Stimulated activated naive CD8-positive, alpha-beta T cell treated with anti-CD3 and anti-CD28 coated beads, Interleukin-15, amount 100 ng/mL, for 72 hours (primary cell): Measurements from ENCODE around the gene CERKL.

Experiments
- ATAC-seq: fragments of 150-1000 bp; cut with Tn5 transposase; 2 replicates; pipeline ENCODE4 v1.10.0; 2021; ENCODE audit warnings: mild to moderate bottlenecking, moderate library complexity
- DNase-seq, 2 donors: peaks; one replicate each; pipeline ENCODE4 v3.0.0; 2021 to 2022
- H3K27ac Mint-ChIP-seq, 2 donors: one replicate each; pipeline ENCODE4 v1.8.0; 2022; ENCODE audit warnings: mild to moderate bottlenecking in 2 of 2, mixed read lengths in 2 of 2, moderate library complexity in 2 of 2
- H3K27me3 Mint-ChIP-seq: one replicate; pipeline ENCODE4 v1.8.0; 2022; ENCODE audit warnings: mixed read lengths
- H3K4me1 Mint-ChIP-seq: one replicate; pipeline ENCODE4 v1.8.0; 2022; ENCODE audit warnings: mild to moderate bottlenecking, mixed read lengths
- H3K4me3 Mint-ChIP-seq, 2 donors: one replicate each; pipeline ENCODE4 v1.8.0; 2022; ENCODE audit warnings: mild to moderate bottlenecking in 2 of 2, mixed read lengths in 2 of 2, moderate library complexity in 1 of 2
- H3K9me3 Mint-ChIP-seq, 2 donors: one replicate each; pipeline ENCODE4 v1.8.0; 2022; ENCODE audit warnings: mixed read lengths in 2 of 2

CERKL gene

GRCh38 chr2:181536730-181537129, 120.2 kb downstream of the CERKL start:
- DNase-seq (no peak), ATAC-seq (no peak)
- no peaks in the 10 kb centered on the region for H3K27me3 Mint-ChIP-seq
- peaks cover 0 to 3% of the 10 kb centered on the region in 2 donors for H3K9me3 Mint-ChIP-seq
- H3K4me3 Mint-ChIP-seq, result no peak overlapping the region
- H3K27ac Mint-ChIP-seq, result no peak overlapping the region
- no peaks in the 10 kb centered on the region for H3K4me1 Mint-ChIP-seq

DNA sequence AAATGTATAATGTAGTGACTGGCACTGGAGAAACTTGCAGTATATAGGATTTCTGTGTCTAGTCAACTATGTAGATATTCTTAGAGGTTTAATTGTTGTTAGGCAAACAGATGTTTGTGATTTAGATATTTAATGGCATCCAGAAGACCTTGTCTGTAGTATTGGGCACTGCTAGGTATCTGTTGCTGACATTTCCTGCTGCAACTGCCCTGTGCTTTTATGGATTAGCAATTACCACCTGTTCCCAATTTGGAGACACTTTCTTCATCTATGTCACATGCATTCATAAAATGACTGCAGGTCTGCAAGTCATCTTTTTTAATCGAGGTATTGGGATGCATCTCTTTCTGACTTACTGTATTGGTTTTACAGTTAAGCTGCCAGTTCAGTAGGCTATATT, 128.5 kb downstream of the CERKL start:
- no peak for DNase-seq

DNA sequence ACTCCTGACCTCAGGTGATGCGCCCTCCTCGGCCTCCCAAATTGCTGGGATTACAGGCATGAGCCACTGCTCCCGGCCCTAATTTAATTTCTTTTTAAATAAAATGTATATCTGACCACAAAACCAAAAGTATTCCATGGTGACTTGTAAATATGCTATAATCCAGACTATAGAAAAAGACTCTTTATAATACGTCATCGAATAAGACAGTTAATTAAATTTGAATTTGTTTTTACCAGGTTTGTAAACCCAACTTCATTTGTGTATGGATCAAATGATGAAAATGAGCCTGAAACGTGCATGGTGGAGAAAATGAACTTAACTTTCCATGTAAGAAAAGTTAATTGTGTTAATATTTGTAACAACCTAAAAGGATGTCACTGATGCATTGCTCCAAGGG, 129.8 kb downstream of the CERKL start:
- no peak for ATAC-seq
- H3K4me3 Mint-ChIP-seq, result no peak overlapping the region
- H3K4me1 Mint-ChIP-seq, result no peaks in the 10 kb centered on the region
- no peak overlapping the region for H3K27ac Mint-ChIP-seq
- no peaks in the 10 kb centered on the region for H3K27me3 Mint-ChIP-seq
- H3K9me3 Mint-ChIP-seq, result no peaks in the 10 kb centered on the region
- DNase-seq, result no peak

More for the DNA sequence above, 128.5 kb downstream of the CERKL start:
- H3K27me3 Mint-ChIP-seq, result no peaks in the 10 kb centered on the region
- H3K27ac Mint-ChIP-seq, result no peak overlapping the region
- no peak overlapping the region for H3K4me3 Mint-ChIP-seq
- H3K4me1 Mint-ChIP-seq, result no peaks in the 10 kb centered on the region
- no peak for ATAC-seq
- no peaks in the 10 kb centered on the region for H3K9me3 Mint-ChIP-seq

DNA sequence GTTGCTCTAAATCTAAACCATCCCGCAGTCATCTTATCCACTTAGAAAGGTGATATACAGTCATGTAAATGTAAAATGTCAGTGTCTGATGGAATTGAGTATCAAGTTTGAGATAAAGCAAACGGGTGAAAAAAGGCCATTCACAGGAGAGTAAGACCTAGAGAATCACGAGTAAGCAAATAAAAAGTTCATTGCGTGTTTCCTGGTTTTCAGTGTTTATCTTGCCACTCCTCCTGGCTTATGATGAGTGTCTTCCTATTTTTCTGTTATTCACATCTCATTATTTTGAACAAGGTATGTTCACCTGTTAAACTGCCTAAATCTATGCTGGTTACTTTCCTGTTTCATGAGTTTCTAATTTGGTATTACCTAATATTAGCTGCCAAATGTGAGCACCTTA, 130.9 kb downstream of the CERKL start:
- no peaks in the 10 kb centered on the region for H3K4me1 Mint-ChIP-seq

GRCh38 chr2:181523756-181524155, 133.1 kb downstream of the CERKL start:
- no peaks in the 10 kb centered on the region for H3K9me3 Mint-ChIP-seq
- H3K27ac Mint-ChIP-seq, result peak overlapping the region in 1 of 2 donors; percentile 30
- no peak overlapping the region for H3K4me3 Mint-ChIP-seq
- no peaks in the 10 kb centered on the region for H3K4me1 Mint-ChIP-seq
- ATAC-seq (no peak), DNase-seq (no peak)
- H3K27me3 Mint-ChIP-seq, result no peaks in the 10 kb centered on the region

More for the DNA sequence above, 130.9 kb downstream of the CERKL start:
- H3K4me3 Mint-ChIP-seq, result no peak overlapping the region
- no peaks in the 10 kb centered on the region for H3K27me3 Mint-ChIP-seq
- H3K9me3 Mint-ChIP-seq, result no peaks in the 10 kb centered on the region
- H3K27ac Mint-ChIP-seq, result no peak overlapping the region
- no peak for ATAC-seq
- DNase-seq, result no peak

DNA sequence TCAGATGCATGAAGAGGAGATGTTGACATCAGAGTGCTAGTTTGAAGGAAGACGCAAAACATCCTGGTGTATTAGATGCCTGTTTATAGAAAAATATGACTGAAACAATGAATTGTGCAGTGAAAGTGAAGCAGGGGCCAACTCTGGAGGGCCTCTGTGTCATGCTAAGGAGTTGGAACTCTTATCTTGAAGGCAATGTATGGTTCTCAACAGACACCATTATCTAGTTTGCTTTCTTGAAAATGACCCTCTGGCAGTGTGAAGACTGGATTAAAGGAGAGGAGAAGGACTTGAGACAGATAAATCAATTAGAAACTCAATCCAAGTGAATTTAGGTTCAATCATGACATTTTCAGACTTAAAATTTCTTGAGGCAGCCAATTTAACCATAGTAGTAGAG, 136.7 kb downstream of the CERKL start:
- Mint-ChIP-seq H3K4me3 (no peak overlapping the region), H3K4me1 (peaks cover 26% of the 10 kb centered on the region), H3K9me3 (no peaks in the 10 kb centered on the region), H3K27ac (no peak overlapping the region), H3K27me3 (no peaks in the 10 kb centered on the region)
- no peak for ATAC-seq
- DNase-seq, result no peak

- H3K4me3 Mint-ChIP-seq, result no peak overlapping the region
- H3K9me3 Mint-ChIP-seq, result no peaks in the 10 kb centered on the region
- DNase-seq (no peak), ATAC-seq (no peak)
- no peaks in the 10 kb centered on the region for H3K27me3 Mint-ChIP-seq
- peaks cover 31% of the 10 kb centered on the region for H3K4me1 Mint-ChIP-seq
- peak overlapping the region in 1 of 2 donors; percentile 14 for H3K27ac Mint-ChIP-seq
These were observed 139.1 kb downstream of the CERKL start for GRCh38 chr2:181517685-181518301.

GRCh38 chr2:181516992-181517391, 139.9 kb downstream of the CERKL start:
- Mint-ChIP-seq H3K27me3 (no peaks in the 10 kb centered on the region), H3K4me1 (peaks cover 31% of the 10 kb centered on the region), H3K27ac (no peak overlapping the region), H3K9me3 (no peaks in the 10 kb centered on the region), H3K4me3 (no peak overlapping the region)
- DNase-seq (no peak), ATAC-seq (no peak)

DNA sequence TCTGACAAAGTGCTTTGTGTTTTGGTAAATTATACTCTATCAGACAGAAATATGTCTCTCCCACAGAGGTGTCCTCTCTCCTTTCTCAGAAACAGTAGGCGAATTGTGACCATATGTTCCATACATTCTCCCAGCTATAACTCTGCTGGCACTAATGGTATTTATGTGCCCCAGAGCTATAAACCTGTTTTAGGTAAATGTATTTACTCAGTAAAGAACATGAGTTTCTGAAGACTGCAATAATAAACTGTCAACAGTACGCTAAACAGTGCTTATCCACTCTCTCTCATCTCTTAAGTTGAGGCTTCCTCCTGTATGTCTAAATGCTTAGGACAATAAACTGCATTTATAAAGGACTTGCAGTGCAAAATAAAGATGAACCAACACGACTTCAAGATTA, 141.2 kb downstream of the CERKL start:
- Mint-ChIP-seq H3K4me1 (peaks cover 31% of the 10 kb centered on the region), H3K9me3 (no peaks in the 10 kb centered on the region), H3K27me3 (no peaks in the 10 kb centered on the region), H3K27ac (no peak overlapping the region), H3K4me3 (no peak overlapping the region)
- no peak for DNase-seq
- no peak for ATAC-seq

GRCh38 chr2:181500201-181500600, 156.7 kb downstream of the CERKL start:
- no peaks in the 10 kb centered on the region for H3K9me3 Mint-ChIP-seq
- H3K4me3 Mint-ChIP-seq, result no peak overlapping the region
- ATAC-seq, result no peak
- DNase-seq, result no peak
- no peaks in the 10 kb centered on the region for H3K4me1 Mint-ChIP-seq
- H3K27ac Mint-ChIP-seq, result no peak overlapping the region
- no peaks in the 10 kb centered on the region for H3K27me3 Mint-ChIP-seq

- DNase-seq, result no peak
- Mint-ChIP-seq H3K27me3 (no peaks in the 10 kb centered on the region), H3K27ac (no peak overlapping the region)
These were observed 157.7 kb downstream of the CERKL start for GRCh38 chr2:181499231-181499630.

More at GRCh38 chr2:181499231-181499630, 157.7 kb downstream of the CERKL start:
- H3K9me3 Mint-ChIP-seq, result no peaks in the 10 kb centered on the region
- no peaks in the 10 kb centered on the region for H3K4me1 Mint-ChIP-seq
- H3K4me3 Mint-ChIP-seq, result no peak overlapping the region
- no peak for ATAC-seq
